HG03060 (cell line): ENCODE data around the gene SMAD6.

Source experiments
- ATAC-seq: cut with Tn5 transposase; IDR thresholded peaks from one replicate; pipeline ENCODE4 v1.9.1; 2021; ENCODE audit warnings: low read depth, moderate number of reproducible peaks; ENCODE audit not compliant: unreplicated experiment

Gene SMAD6

GRCh38 chr15:66702035-66702786 lies at the start of gene SMAD6:
SMAD6 (plus strand) TSS chr15:66702236; CDS start chr15:66703259, 1,023 bp downstream.
- ATAC-seq, result no peak

DNA sequence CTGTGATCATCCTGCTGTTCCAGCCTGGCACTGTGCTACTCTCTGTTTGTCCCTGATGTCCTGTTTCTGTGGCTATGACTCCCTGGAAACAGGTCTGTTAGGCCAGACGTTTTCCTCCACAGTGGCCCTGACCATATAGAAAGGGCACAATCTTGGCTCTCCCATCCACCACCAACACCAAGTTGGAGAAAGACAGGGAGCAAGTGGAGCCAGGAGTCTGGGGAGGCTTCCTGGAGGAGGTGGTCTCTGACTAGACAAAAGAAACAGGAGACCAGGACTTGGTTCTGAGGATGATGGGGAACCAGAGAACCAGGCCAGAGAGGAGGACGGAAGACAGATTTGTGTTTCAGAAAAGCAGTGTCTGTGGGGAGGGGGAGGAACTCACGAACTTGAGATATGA lies 49.2 kb upstream of the SMAD6 start:
- ATAC-seq, result no peak

DNA sequence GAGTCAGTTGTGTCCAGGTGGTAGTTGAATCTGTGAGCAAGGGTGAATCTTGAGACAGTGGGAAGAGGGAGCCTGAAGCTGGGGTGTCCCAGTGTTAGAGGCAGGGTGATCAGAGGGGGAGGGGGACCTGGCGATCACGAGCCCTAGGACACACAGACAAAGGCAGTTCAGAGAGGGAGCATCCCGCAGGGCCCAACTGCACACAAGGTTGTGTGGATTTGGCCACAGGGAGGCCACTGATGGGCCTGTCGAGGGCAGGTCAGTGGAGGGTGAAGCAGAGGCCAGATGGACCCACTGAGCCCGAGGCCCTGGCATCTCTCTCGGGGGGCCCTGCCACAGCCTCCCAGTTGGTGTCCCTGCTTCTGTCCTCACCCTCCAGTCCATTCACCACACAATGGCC lies 48.6 kb upstream of the SMAD6 start:
- ATAC-seq, result no peak

DNA sequence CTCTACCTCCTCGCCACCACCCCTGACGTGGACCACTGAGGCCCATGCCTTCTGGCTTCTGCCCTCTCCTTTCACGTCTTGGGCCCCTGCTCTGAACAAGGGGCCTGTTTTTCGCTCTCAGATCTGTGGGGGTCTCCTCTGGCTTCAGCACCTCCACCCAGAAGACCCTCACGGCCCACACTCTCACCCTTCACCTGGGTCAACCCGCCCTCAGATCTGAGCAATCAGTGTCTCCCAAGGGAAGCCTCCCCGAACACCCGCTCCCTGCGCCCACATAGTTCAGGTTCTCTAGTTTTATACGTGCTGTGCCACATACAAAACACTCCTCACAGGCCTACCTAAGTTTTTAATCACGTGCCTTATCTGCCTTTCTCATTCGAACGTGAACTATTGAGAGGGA lies 48.2 kb upstream of the SMAD6 start:
- no peak for ATAC-seq

DNA sequence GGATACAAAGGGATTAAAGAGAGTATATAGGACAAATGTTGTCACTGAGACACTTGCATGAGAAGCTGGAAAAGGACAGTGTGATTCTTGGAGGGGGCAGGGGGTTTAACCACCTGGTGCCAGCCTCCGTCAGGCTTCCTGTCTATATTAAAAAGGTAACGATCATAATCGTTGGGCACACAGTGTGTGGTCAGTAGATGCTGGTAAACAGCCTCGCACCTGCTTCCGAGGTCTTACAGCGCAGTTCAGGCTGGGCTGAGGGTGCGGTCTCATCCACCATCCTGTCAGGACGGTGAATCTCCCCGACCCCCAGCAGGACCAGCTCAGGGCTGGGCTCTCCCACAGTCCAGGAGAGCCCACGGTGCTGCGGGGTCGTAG lies 47.7 kb upstream of the SMAD6 start:
- no peak for ATAC-seq

DNA sequence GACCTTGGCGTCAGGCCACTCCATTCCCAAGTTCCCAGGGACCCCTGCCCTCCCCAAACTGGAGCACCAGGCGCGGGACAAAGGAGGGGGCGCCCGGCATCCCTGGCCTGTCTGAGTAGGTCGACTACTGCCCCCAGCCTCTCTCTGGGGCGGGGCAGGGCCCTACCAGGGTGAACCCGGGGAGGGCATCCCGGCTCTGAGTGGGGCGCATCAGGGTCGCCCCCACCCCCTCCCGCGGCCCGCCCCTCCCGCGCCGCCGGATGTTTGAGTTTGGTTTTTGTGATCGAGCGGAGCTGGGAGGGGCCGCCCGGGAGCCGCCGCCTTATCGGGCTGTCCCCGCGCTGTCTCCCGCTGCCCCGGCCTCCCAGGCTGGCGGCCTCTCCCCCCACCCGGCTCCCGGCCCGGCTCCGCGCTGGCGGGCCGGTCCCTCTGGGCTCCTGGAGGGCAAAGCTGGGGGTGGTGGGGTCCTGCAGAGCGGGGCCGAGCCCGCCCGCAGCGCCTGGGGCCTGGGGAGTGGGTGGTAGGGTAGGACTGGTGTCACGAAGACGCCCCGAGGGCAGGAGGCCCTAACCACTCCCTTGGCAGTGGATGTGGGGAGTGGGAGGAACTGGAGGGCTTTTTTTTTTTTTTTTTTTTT lies 47.2 kb upstream of the SMAD6 start:
- no peak for ATAC-seq

GRCh38 chr15:66655511-66655910 lies 46.5 kb upstream of the SMAD6 start:
- no peak for ATAC-seq

- no peak for ATAC-seq
These were observed 46.0 kb upstream of the SMAD6 start for GRCh38 chr15:66655997-66656396.

GRCh38 chr15:66657185-66658020 lies 44.6 kb upstream of the SMAD6 start:
- ATAC-seq, result no peak

DNA sequence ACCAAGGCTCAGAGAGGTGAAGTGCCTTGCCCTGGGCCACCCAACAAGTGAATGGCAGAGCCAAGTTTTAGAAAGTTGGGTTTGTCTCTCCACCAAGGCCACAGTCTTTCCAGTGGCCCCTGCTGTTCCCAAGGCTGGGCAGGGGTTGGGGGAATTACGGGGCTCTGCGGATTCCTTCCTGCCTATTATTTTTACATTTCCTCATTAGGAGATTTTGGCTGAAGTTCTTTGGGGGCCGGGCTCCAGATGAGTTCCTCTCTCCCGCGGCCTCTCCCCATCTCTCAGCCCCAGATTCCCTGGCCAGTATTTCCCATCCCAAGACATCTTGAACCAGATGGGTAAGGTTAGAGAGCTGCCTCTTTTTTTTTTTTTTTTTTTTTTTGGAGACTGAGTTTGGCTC lies 44.0 kb upstream of the SMAD6 start:
- no peak for ATAC-seq

DNA sequence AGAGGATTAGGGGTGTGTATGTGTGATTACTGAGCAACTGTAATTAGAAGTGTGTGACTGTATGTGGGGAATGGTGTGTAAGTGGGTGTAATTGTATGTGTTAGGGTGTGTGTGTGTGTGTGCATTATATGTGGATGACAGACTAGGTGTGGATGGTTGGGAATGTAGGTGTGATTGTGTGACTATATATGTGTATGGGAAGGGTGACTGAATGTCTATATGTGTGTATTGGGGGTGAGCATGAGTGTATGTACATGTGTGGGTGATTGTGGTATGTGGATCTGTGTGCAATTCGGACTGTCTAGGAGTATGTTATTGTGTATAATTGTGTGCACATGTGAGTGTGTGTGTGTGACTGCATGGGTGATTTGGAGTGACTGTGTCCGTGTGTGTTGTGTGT lies 43.2 kb upstream of the SMAD6 start:
- ATAC-seq, result no peak

DNA sequence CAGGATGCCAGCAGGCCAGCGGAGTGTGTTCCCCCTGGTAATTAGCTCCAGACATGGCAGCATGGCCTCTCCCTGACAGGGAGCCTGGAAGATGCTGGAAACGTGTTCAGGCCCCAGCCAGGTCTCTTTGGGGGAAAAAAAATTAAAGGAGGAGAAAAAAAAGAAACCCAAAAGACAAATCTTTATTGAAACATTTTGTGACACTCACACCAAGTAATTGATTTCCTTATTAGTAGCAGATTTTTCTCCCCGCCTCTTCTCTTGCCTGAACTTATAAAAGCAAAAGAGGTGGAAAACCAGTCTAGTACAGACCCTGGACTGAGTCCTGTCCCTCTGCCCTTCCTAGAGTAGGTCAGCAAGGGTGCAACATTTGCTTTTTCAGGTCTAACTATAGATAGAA lies 42.7 kb upstream of the SMAD6 start:
- ATAC-seq, result no peak

DNA sequence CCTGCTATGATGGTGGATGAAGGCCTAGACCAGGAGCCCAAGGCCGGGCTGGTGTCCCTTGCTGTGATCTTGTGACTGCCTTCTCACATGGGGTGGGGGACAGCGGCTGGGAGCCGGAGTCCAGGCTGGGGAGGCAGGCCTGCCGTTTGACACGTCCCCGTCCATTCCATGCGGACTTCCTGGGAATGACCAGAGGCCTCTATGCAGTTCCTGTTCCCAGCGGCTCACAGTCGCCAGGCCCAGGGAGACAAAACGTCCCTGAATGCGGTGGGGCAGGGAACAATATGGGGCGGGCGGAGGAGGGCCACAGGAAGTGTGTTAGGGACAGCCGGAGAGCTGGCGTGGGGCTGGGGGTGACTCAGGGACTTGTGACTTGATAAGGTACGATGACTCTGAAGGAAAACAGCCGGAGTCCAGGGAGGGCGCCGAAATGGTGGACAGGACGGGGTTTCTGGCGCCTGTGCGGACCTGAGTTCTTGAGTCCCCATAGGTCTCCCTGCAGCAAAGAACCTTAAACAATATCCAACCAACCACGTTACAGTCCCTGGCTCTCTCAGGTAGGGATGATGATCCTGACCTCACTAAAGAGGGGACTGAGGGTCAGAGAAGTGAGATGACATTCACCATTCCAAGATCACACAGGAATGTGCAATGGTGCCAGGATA lies 40.5 kb upstream of the SMAD6 start:
- no peak for ATAC-seq

GRCh38 chr15:66662522-66662921 lies 39.5 kb upstream of the SMAD6 start:
- no peak for ATAC-seq

DNA sequence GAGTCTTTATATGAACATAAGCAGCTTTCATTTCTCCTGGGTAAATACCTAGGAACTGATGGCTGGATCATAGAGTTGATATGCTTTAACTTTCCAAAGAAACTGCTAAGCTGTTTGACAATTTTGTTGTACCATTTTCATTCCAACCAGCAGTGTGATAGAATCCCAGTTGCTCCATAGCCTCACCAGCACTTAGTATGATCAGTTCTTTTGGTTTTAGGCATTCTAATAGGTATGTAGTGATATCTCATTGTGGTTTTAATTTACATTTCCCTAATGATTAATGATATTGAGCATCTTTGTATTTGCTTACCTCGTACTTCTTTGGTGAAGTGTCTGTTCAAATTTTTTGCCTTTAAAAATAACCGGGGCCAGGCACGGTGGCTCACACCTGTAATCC lies 38.4 kb upstream of the SMAD6 start:
- no peak for ATAC-seq

DNA sequence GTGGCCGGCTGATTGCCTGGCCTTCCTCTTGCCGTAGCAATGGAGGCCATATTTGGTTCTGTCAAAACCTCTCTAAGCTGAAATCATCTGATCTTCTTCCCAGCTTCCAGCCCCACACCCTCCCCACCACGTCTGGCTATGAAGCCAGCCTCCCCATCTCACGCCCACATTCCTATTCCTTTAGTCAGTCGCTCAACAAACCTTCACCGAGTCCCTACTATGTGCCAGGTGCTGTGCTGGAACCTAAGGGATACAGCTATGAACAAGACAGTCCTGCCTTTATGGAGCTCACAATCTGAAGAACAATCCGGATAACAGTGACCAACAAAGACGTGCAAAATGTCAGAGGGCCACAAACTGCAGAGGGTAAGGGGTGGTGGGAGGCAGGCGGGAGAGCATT lies 31.9 kb upstream of the SMAD6 start:
- ATAC-seq, result no peak

- ATAC-seq, result no peak
These were observed 31.1 kb upstream of the SMAD6 start for GRCh38 chr15:66670762-66671580.

GRCh38 chr15:66672867-66673266 lies 29.2 kb upstream of the SMAD6 start:
- ATAC-seq, result no peak

- ATAC-seq, result no peak
These were observed 28.4 kb upstream of the SMAD6 start for GRCh38 chr15:66673410-66674322.
